Immature natural killer cell (primary cell): ENCODE data around the gene NOL7. TPM values are rescaled to one million over a fixed set of nuclear protein-coding genes. Genes with fewer than 3 reads are reported as not detected.
A peak's percentile ranks its signal among the peaks of the same experiment; 100 is the strongest.

ENCODE experiments used
- DNase-seq, 3 donors: peaks; one replicate each; pipeline ENCODE4 v3.0.0; 2022; ENCODE audit warnings: mixed read lengths in 1 of 3
- H3K27ac Mint-ChIP-seq, 6 donors: one replicate each; pipeline ENCODE4 v1.8.0; 2020; ENCODE audit warnings: mixed read lengths in 6 of 6, mild to moderate bottlenecking in 5 of 6, inconsistent platforms in 4 of 6, moderate library complexity in 3 of 6
- H3K27me3 Mint-ChIP-seq, 3 donors: one replicate each; pipeline ENCODE4 v1.8.0; 2020 to 2021; ENCODE audit warnings: low read depth in 3 of 3, mild to moderate bottlenecking in 3 of 3, mixed read lengths in 3 of 3, moderate library complexity in 3 of 3, inconsistent platforms in 1 of 3
- H3K36me3 Mint-ChIP-seq, 3 donors: one replicate each; pipeline ENCODE4 v1.8.0; 2020; ENCODE audit warnings: mixed read lengths in 3 of 3, inconsistent platforms in 2 of 3, mild to moderate bottlenecking in 2 of 3
- H3K4me1 Mint-ChIP-seq, 2 donors: one replicate each; pipeline ENCODE4 v1.8.0; 2020; ENCODE audit warnings: inconsistent platforms in 2 of 2, mild to moderate bottlenecking in 2 of 2, mixed read lengths in 2 of 2, moderate library complexity in 1 of 2
- H3K4me3 Mint-ChIP-seq, 5 donors: one replicate each; pipeline ENCODE4 v1.8.0; 2020; ENCODE audit warnings: mild to moderate bottlenecking in 5 of 5, mixed read lengths in 5 of 5, inconsistent platforms in 3 of 5, moderate library complexity in 3 of 5
- H3K9me3 Mint-ChIP-seq, 6 donors: one replicate each; pipeline ENCODE4 v1.8.0; 2020; ENCODE audit warnings: mild to moderate bottlenecking in 6 of 6, mixed read lengths in 6 of 6, inconsistent platforms in 4 of 6, moderate library complexity in 3 of 6
- polyA plus RNA-seq, 3 donors: library from polyadenylated mRNA; unstranded; fragments of 300-500 nt; fragmentation: Illumina TruSeq; gene quantifications; one replicate each; pipeline ENCODE4 v1.2.3, GENCODE V29; 2021

Gene NOL7
- polyA plus RNA-seq, 3 donors from 2014 or later: 57.0 to 92.2 (median 65.1) TPM

DNA sequence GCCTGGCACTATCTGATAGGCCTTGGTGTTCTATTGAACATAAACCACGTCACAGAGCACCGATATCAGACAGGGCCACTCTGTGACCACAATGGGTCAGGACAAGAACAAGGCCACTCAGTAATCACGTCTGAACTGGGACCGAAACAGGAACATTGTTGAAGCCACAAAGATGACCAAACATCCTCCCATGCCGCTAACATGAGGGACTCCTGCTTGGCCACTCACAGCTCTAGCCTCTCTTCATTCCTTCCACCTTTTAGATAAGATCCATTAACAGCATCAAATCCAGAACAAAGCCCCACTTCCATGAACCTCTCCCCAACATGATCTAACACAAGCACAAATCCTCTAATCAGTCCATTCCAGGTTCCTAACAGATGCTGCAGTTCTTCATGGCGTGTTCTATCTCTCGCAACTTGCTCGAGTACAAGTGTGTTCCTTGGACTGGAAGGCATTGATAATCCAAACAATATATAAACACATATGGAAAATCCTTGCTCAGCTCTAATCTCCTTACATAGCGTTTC is 33.4 kb upstream of the NOL7 start:
- no peak overlapping the region for H3K27ac Mint-ChIP-seq
- peaks cover 4 to 18% (median 7%) of the 10 kb centered on the region in 3 donors for H3K36me3 Mint-ChIP-seq
- no peak for DNase-seq
- H3K27me3 Mint-ChIP-seq: peaks cover 0 to 8% (median 7%) of the 10 kb centered on the region in 3 donors
- no peaks in the 10 kb centered on the region for H3K9me3 Mint-ChIP-seq
- no peak overlapping the region for H3K4me3 Mint-ChIP-seq
- peaks cover 11 to 16% of the 10 kb centered on the region in 2 donors for H3K4me1 Mint-ChIP-seq

DNA sequence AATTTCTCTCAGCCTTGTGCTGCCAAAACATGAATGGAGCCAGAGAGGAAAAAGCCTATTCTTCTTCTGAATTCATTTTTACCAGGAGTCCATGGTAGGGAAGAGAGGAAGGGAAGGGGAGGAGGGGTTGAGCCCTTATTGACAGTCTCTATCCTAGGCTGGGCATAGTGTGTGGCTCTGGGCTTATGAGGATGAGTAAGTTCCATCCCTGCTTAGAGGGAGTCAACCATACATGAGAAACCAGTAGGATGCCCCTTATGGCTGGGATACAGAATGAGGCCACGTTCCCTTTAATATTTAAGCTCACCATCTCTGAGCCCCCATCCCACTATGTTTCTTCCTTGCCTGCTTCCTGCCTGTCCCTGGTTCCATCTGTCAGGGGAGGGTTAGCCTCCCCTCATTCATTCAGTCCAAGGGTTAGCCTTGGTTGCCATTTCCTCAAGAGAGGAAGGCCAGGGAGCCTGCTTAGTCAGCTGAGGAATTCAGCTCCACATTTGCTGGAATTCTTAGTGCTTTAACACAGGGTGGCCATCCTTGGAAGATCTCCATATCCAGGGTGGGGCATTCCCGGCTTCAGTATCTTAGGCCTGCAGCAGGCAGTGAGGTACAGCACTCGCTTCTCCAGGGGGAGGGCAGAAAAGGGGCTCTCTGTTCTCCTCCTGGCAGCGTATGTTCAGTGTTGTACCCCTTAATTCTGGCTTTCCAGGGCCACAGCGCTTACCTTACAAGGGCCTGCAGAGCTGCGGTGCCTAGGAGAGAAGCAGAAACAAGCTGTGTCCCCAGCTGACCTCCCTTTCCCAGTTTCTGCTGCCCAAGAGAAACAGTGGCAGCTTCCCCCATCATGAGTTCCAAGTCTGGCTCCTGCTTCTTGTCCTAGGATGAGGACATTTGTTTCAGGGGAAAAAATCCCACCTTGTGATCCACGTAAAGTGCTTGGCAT is 28.3 kb upstream of the NOL7 start:
- H3K9me3 Mint-ChIP-seq: no peaks in the 10 kb centered on the region
- H3K4me3 Mint-ChIP-seq: no peak overlapping the region
- DNase-seq: no peak
- peaks cover 2 to 9% (median 7%) of the 10 kb centered on the region in 3 donors for H3K27me3 Mint-ChIP-seq
- H3K36me3 Mint-ChIP-seq: peaks cover 8 to 16% (median 14%) of the 10 kb centered on the region in 3 donors
- H3K27ac Mint-ChIP-seq: no peak overlapping the region
- peaks cover 11% of the 10 kb centered on the region in 2 donors for H3K4me1 Mint-ChIP-seq

DNA sequence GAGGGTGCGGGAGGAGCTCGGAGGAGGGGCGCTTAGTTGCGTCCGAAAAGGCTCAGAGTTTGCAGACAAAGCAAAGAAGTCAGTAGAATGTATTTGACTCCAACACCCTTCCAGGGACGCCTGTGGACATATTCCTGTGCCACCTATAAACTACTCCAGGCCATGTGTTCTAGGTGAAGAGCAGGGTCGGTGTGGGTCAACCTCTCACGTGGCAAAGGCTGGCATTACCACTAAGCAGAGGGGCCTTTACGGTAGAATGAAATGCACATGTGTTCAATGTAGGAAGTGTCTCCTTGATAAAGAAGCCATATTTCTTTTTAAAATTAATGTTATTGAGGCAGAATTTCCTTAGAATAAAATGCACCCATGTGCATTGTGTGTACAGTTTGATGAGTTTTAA is 25.3 kb upstream of the NOL7 start:
- Mint-ChIP-seq H3K4me3 (no peak overlapping the region), H3K27me3 (peaks cover 0 to 2% (median 2%) of the 10 kb centered on the region in 3 donors), H3K36me3 (peaks cover 10 to 16% (median 14%) of the 10 kb centered on the region in 3 donors), H3K27ac (no peak overlapping the region), H3K4me1 (peaks cover 0 to 2% of the 10 kb centered on the region in 2 donors), H3K9me3 (no peaks in the 10 kb centered on the region)
- no peak for DNase-seq

DNA sequence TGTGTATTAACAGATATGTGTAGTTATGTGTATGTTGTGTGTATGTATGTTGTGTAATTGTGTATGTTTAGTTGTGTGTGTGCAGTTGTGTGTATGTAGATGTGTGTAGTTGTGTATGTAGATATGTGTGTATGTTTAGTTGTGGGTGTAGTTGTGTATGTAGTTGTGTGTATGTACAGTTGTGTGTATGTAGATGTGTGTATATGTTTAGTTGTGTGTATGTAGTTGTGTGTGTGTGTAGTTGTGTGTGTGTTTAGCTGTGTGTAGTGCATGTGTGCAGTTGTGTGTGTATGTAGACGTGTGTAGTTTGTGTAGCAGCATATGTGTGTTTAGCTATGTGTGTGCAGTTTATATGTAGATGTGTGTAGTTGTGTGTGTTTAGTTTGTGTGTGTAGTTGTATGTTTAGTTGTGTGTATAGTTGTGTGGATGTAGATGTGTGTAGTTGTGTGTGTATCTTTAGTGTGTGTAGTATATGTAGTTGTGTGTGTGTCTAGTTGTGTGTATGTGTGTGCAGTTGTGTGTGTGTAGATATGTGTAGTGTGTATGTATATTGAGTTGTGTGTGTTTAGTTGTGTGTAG is 24.5 kb upstream of the NOL7 start:
- Mint-ChIP-seq H3K4me1 (no peaks in the 10 kb centered on the region), H3K36me3 (peaks cover 9 to 23% (median 14%) of the 10 kb centered on the region in 3 donors), H3K9me3 (no peaks in the 10 kb centered on the region), H3K4me3 (no peak overlapping the region), H3K27me3 (peaks cover 0 to 2% (median 2%) of the 10 kb centered on the region in 3 donors), H3K27ac (no peak overlapping the region)
- no peak for DNase-seq

DNA sequence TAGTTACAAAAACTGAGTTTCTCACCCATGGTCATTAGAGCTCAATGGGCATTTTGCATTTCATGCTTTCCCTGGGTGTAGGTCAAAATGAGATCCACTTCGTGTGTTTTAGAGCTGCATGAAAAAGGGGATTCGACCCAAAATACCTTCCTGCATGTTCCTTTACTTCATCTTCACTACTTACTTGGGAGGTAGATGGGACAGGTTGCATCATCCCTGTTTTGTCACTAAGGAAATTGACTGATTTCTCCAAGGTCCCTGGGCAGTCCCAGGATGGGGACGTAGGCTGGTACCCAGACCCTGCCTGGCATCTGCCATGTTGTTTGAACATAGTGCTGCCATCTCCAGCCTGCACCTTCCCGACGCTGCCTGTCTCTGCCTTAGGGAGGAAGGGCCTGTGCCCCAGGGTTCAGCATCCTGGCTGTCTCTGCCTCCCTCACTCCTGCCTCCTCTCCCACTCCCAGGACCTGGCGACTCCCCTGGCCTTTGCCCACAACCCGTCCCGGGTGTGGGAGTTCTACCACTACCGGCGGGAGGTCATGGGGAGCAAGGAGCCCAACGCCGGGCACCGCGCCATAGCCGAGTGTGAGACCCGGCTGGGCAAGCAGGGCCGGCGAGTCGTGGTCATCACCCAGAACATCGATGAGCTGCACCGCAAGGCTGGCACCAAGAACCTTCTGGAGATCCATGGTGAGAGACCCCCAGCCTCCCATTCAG is 23.8 kb upstream of the NOL7 start:
- no peaks in the 10 kb centered on the region for H3K4me1 Mint-ChIP-seq
- H3K4me3 Mint-ChIP-seq: no peak overlapping the region
- H3K27me3 Mint-ChIP-seq: peaks cover 0 to 2% (median 2%) of the 10 kb centered on the region in 3 donors
- H3K9me3 Mint-ChIP-seq: no peaks in the 10 kb centered on the region
- no peak overlapping the region for H3K27ac Mint-ChIP-seq
- peaks cover 15 to 28% (median 18%) of the 10 kb centered on the region in 3 donors for H3K36me3 Mint-ChIP-seq
- no peak for DNase-seq

DNA sequence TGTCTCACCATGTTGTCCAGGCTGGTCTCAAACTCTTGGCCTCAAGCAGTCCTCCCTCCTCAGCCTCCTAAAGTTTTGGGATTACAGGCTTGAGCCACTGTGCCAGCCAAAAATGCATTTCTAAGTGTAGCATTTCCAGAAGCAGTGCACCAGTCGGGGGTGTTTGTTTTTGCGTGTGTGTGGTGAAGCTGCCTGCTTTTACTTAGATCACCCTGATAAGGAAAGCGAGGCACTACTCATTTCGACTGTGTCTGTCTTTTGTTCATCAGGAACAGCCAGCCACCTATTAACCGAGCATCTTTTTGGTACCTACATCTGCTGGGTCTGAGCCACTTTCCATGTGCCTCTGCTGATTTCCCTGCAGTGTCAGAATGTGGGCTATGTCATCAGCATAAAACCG is 22.0 kb upstream of the NOL7 start:
- H3K4me1 Mint-ChIP-seq: no peaks in the 10 kb centered on the region
- H3K36me3 Mint-ChIP-seq: peaks cover 21 to 37% (median 28%) of the 10 kb centered on the region in 3 donors
- H3K27me3 Mint-ChIP-seq: peaks cover 0 to 2% (median 2%) of the 10 kb centered on the region in 3 donors
- H3K27ac Mint-ChIP-seq: no peak overlapping the region
- H3K9me3 Mint-ChIP-seq: no peaks in the 10 kb centered on the region
- H3K4me3 Mint-ChIP-seq: no peak overlapping the region
- no peak for DNase-seq

DNA sequence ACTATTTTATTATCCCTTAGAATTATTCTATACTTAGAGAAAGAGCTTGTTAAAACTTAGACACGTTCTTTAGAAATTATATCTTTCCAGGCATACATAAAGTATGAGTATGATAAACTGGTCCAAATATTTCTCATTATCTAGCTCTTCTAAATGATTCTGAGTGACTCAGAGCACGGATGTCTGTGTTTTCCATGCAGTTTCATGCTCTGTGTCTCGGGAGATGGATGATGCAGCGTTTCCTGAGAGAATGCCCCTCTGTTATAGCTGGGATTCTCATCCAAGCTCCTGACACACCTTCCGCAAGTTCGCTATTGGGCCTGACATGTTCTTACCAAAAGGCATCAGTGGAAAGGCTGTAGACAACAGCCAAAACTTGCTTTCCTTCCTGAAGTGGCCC is 21.4 kb upstream of the NOL7 start:
- Mint-ChIP-seq H3K27ac (no peak overlapping the region), H3K4me3 (no peak overlapping the region), H3K4me1 (no peaks in the 10 kb centered on the region), H3K9me3 (no peaks in the 10 kb centered on the region), H3K27me3 (peaks cover 0 to 2% (median 2%) of the 10 kb centered on the region in 3 donors), H3K36me3 (peaks cover 20 to 40% (median 27%) of the 10 kb centered on the region in 3 donors)
- no peak for DNase-seq

DNA sequence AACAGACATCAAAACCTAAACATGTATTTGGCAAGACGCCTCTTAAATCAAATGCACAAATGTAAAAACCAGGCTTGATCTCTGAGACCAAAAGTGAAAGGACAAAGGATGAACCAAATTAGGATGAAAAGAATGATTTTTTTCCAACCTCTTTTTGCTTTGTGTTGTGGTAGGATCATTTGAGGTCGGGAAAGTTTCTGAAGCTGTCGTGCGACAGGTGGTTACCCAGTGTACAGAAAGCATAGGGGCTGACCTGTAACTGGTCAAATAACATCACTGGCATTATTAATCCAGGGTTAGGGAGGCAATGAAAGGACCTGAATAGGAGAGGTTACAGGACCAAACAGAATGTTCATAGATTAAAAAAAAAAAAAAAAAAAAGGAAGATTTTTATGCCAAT is 18.1 kb upstream of the NOL7 start:
- H3K27me3 Mint-ChIP-seq: peaks cover 0 to 2% (median 0%) of the 10 kb centered on the region in 3 donors
- H3K4me1 Mint-ChIP-seq: no peaks in the 10 kb centered on the region
- H3K36me3 Mint-ChIP-seq: peaks cover 35 to 71% (median 44%) of the 10 kb centered on the region in 3 donors
- H3K27ac Mint-ChIP-seq: no peak overlapping the region
- H3K4me3 Mint-ChIP-seq: no peak overlapping the region
- H3K9me3 Mint-ChIP-seq: no peaks in the 10 kb centered on the region
- DNase-seq: no peak

DNA sequence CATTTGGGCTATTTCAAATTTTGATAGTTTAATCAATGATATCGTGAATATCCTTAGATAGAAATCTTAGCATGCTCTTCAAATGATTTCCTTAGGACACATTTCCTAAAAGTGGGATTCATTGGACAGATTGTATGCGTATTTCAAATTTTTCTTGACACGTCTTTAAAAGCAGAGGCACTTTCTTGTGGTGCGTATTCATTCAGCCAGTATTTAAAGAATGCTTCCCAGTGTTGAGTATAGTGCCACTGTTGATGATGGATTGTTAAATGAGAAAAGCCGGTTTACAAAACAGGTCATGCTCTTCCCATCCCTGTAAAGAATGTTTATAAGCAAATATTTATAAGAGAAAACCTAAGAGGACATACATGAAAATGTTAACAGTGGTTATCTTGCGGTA is 15.1 kb upstream of the NOL7 start:
- H3K4me3 Mint-ChIP-seq: no peak overlapping the region
- H3K36me3 Mint-ChIP-seq: peaks cover 39 to 78% (median 52%) of the 10 kb centered on the region in 3 donors
- H3K4me1 Mint-ChIP-seq: peaks cover 4 to 12% of the 10 kb centered on the region in 2 donors
- H3K27me3 Mint-ChIP-seq: peaks cover 0 to 2% (median 0%) of the 10 kb centered on the region in 3 donors
- H3K27ac Mint-ChIP-seq: no peak overlapping the region
- H3K9me3 Mint-ChIP-seq: no peaks in the 10 kb centered on the region
- DNase-seq: no peak

DNA sequence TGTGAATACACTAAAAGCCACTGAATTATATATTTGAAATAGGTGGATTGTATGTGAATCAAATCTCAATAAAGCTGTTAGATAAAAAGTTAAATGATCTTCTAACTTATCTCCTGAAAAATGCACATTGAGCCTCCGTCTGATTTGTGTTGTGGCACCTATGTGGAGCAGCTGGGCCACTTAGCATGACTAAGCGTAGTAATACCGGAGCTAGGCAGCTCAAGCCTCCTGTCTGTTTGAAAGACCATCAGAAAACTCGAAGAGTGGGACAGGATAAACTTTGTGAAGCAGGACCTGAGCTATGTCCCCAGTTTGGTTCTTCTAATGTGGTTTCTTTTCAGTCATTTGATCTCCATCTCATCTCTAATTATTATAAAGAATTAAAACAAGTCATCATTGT is 11.0 kb upstream of the NOL7 start:
- peaks cover 4 to 12% of the 10 kb centered on the region in 2 donors for H3K4me1 Mint-ChIP-seq
- peak overlapping the region in 1 of 6 donors; percentile 44 for H3K27ac Mint-ChIP-seq
- no peaks in the 10 kb centered on the region for H3K27me3 Mint-ChIP-seq
- no peak overlapping the region for H3K4me3 Mint-ChIP-seq
- peaks cover 26 to 66% (median 36%) of the 10 kb centered on the region in 3 donors for H3K36me3 Mint-ChIP-seq
- H3K9me3 Mint-ChIP-seq: no peaks in the 10 kb centered on the region
- DNase-seq: no peak

DNA sequence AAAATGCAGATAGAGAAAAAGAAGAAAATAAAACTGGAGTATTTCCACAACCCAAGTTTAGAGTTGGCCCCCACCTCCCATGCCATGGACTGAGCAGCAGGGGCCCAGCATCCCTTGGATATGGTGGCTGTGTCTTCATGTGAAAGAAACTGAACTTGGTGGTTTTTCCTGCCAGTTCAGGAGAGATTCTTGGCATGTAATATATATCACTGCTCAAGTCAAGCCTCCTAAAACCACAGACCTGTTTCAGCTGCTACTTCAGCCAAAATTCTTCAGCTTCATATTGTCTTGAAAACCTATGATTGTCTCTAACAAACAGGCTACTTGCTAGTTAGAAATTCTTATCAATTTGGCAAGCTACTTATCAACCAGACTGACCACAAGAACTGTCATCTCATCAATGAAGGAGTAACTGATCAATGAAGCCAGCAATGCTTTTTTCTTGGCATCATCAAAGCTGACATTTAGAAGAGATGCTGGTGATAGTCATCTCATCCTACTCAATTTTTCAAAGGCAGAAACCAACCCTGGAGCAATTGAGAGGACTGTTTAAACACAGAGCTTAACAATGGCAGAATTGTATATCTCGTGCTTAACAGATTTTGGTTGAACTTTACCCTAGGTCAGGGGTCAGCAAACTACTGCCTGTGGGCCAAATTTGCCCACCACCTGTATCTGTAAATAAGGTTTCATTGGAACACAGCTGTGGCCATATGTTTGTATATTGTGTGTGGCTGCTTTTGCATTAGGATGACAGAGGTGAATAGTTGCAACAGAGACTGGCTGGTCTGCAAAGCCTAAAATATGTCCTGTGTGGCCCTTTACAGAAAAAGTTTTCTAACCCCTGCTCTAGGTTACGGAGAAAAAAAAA is 10.4 kb upstream of the NOL7 start:
- Mint-ChIP-seq H3K4me3 (no peak overlapping the region), H3K9me3 (no peaks in the 10 kb centered on the region), H3K27ac (no peak overlapping the region), H3K36me3 (peaks cover 20 to 60% (median 30%) of the 10 kb centered on the region in 3 donors), H3K4me1 (peaks cover 4 to 12% of the 10 kb centered on the region in 2 donors), H3K27me3 (no peaks in the 10 kb centered on the region)
- no peak for DNase-seq

DNA sequence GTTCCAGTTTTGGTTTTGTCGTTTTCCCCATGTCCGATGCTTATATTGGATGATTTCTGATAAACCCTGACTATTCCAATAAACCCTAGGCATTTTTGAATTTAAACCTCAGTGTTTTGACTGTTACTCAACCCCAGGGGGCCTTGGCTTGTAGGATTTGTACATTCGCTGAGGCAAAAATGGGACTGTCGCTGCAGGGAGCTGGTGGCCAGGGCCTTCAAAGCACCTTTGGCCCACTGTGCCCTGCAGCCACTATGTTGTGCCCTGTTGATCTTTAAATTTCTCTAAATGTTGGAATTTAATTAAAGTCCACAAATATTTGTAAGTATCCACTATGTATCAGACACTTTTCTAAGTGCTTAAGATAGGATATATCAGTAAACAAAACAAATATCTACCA is 9.5 kb upstream of the NOL7 start:
- Mint-ChIP-seq H3K9me3 (no peaks in the 10 kb centered on the region), H3K27ac (no peak overlapping the region), H3K4me1 (peaks cover 4 to 12% of the 10 kb centered on the region in 2 donors), H3K4me3 (no peak overlapping the region), H3K36me3 (peaks cover 14 to 51% (median 22%) of the 10 kb centered on the region in 3 donors), H3K27me3 (no peaks in the 10 kb centered on the region)
- DNase-seq: no peak

DNA sequence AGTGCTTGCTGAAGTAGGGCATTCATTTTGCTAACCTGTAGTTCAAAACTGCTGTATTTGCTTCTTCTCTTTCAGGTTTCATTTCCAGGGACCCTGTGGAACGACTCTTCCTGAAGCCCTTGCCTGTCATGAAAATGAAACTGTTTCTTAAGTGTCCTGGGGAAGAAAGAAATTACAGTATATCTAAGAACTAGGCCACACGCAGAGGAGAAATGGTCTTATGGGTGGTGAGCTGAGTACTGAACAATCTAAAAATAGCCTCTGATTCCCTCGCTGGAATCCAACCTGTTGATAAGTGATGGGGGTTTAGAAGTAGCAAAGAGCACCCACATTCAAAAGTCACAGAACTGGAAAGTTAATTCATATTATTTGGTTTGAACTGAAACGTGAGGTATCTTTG is 3.4 kb upstream of the NOL7 start:
- Mint-ChIP-seq H3K4me1 (peaks cover 24 to 33% of the 10 kb centered on the region in 2 donors), H3K27ac (no peak overlapping the region), H3K9me3 (no peaks in the 10 kb centered on the region), H3K4me3 (no peak overlapping the region), H3K27me3 (peaks cover 3 to 13% (median 8%) of the 10 kb centered on the region in 3 donors), H3K36me3 (peaks cover 0 to 15% (median 7%) of the 10 kb centered on the region in 3 donors)
- no peak for DNase-seq
